K562 (cell line): ENCODE data around the gene TRIM25. TPM values are rescaled to one million over a fixed set of nuclear protein-coding genes. Genes with fewer than 3 reads are reported as not detected.

Experiments used
- CREM ChIP-seq: IDR thresholded peaks from 2 replicates; pipeline ENCODE4 v1.6.1; 2014; ENCODE audit warnings: antibody characterized with exemption, low read depth
- KAT7 ChIP-seq: sonication (generic); formaldehyde crosslinking; IDR thresholded peaks from 2 replicates; pipeline ENCODE4 v1.8.0; 2022; ENCODE audit warnings: missing genetic modification reagents, mild to moderate bottlenecking, borderline replicate concordance
- MYBL2 ChIP-seq, 2 experiments: fragments of 450-650 bp in 1 of 2; sonication (generic) in 1 of 2; formaldehyde crosslinking in 1 of 2; IDR thresholded peaks; 2 replicates each; pipeline versions ENCODE4 v1.6.1 to v1.8.1; 2017 to 2022; ENCODE audit warnings: borderline replicate concordance in 1 of 2, inconsistent platforms in 1 of 2, low read depth in 1 of 2, mild to moderate bottlenecking in 1 of 2, missing genetic modification reagents in 1 of 2, moderate library complexity in 1 of 2
- NFE2L1 ChIP-seq: fragments of 450-650 bp; IDR thresholded peaks from 2 replicates; pipeline ENCODE4 v1.6.1; 2016; ENCODE audit warnings: missing genetic modification characterization, low read depth, mild to moderate bottlenecking, missing compliant biosample characterization, moderate library complexity, borderline replicate concordance
- POLR2A ChIP-seq: fragments of 450-650 bp; conservative IDR thresholded peaks from 2 replicates; pipeline ENCODE4 v1.6.1; 2016
- SMARCA5 ChIP-seq: fragments of 450-650 bp; IDR thresholded peaks from 2 replicates; pipeline ENCODE4 v1.6.1; 2016
- TCFL5 ChIP-seq: fragments of 250-450 bp; sonication (Bioruptor Pico); conservative IDR thresholded peaks from 2 replicates; pipeline ENCODE4 v1.6.1; 2021; ENCODE audit warnings: mild to moderate bottlenecking, moderate library complexity, matching md5 sums
- ZNF224 ChIP-seq: sonication (generic); formaldehyde crosslinking; IDR thresholded peaks from 2 replicates; pipeline ENCODE4 v1.8.0; 2022; ENCODE audit warnings: mild to moderate bottlenecking, missing genetic modification reagents
- ZNF311 ChIP-seq: fragments of 250-450 bp; sonication (Bioruptor Pico); IDR thresholded peaks from 2 replicates; pipeline ENCODE4 v1.4.0; 2020; ENCODE audit warnings: mild to moderate bottlenecking, moderate library complexity
- ZNF785 ChIP-seq: fragments of 250-450 bp; sonication (Bioruptor Pico); IDR thresholded peaks from 2 replicates; pipeline ENCODE4 v1.4.0; 2020; ENCODE audit warnings: mild to moderate bottlenecking
- polyA plus RNA-seq, 8 experiments: library from polyadenylated mRNA; depleted of rRNA in 4 of 8; stranded (reverse) in 5 of 8; unstranded in 3 of 8; fragments of >200 nt; fragmentation: Nextera tagmentation in 2 of 8; fragmentation: Illumina TruSeq in 1 of 8; extraction: Ambion mirVana in 2 of 8; extraction: Trizol in 1 of 8; gene quantifications; 2 replicates each; pipeline versions ENCODE4 v1.2.1 to v1.2.3, GENCODE V29; 2011 to 2014; ENCODE audit warnings: inconsistent platforms in 1 of 8, missing spikeins in 1 of 8
- total RNA-seq, 7 experiments: library from RNA; depleted of rRNA in 6 of 7; stranded (reverse); fragments of >200 nt in 6 of 7; fragmentation: Illumina TruSeq in 2 of 7; extraction: Trizol in 2 of 7; gene quantifications; 2 replicates each; pipeline versions ENCODE4 v1.2.1 to v1.2.3, GENCODE V29; 2011 to 2021; ENCODE audit warnings: low replicate concordance in 1 of 7
- TF ChIP-seq, protein P1 (sequence below): fragments of 200-800 bp; sonication (Bioruptor generic); IDR thresholded peaks from 2 replicates; pipeline ENCODE4 v1.6.1; 2017; ENCODE audit warnings: missing genetic modification characterization, missing compliant biosample characterization
- TF ChIP-seq, protein P2 (sequence below): sonication (generic); formaldehyde crosslinking; IDR thresholded peaks from 2 replicates; pipeline ENCODE4 v1.8.0; 2022; ENCODE audit warnings: mild to moderate bottlenecking, missing genetic modification reagents
- TF ChIP-seq, protein P3 (sequence below), 2 experiments: fragments of 450-650 bp; formaldehyde crosslinking in 1 of 2; IDR thresholded peaks; 2 replicates each; pipeline versions ENCODE4 v1.4.0 to v1.6.1; 2014 to 2020; ENCODE audit warnings: mild to moderate bottlenecking in 2 of 2, borderline replicate concordance in 1 of 2, low read depth in 1 of 2

Gene TRIM25
- total and polyA plus RNA-seq, 9 of the 15 experiments (the other 6 are each of a cell fraction or from before 2014, with no cell fraction given): 5.9 to 49.5 (median 24.5) TPM

DNA sequence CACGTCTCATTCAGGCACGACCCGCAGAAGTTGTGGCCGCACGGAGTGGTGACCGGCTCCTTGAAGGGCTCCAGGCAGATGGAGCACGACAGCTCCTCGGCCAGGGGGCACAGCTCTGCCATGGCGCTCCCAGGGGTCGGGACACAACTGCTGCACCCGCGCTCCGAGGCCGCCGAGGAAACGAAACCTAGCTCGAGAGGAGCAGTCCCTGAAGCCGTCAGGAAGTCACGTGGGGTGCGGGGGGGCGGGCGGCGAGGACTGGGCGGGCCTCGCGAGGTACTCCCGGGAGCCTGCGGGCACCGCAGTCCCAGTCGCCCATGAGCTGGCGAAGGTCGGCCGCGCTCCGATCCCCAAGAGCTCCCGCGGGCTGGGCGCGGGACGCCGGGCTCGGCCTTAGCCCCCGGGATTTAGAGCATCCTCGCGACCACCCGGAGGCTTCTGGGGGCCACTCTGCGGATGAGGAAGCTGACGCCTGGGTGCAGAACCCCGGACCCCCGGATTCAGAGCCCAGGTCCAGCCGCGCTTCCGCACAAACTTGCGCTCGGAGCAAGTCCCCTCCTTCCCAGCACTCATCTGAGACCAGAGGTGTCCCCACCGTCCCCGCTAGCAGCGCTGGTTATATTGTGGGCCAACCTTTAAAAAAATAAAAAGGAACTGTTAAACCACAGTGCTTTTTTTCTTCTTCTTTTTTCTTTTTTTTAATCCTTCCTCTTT, at the start of gene TRIM25 (continued):
- TF ChIP-seq ZNF224 (CRISPR knock-in tag) (no peak; the same call in 1 of the 2 replicates), NFE2L1 (tag) (no peak), CREM (peak; percentile 28; the same call in 1 of the 2 replicates), MYBL2 (IDR thresholded peaks at IDR 0.05; ENCODE audit: low read depth) (no peak), MYBL2 (CRISPR knock-in tag; IDR thresholded peaks at IDR 0.05; ENCODE audit: borderline replicate concordance) (no peak), ZNF311 (CRISPR knock-in tag) (no peak), TCFL5 (CRISPR knock-in tag) (no peak), POLR2A (peak; percentile 99), SMARCA5 (no peak), ZNF785 (CRISPR knock-in tag) (no peak), KAT7 (peak; percentile 74; the same call in 1 of the 2 replicates)
- TF ChIP-seq, protein P1, sequence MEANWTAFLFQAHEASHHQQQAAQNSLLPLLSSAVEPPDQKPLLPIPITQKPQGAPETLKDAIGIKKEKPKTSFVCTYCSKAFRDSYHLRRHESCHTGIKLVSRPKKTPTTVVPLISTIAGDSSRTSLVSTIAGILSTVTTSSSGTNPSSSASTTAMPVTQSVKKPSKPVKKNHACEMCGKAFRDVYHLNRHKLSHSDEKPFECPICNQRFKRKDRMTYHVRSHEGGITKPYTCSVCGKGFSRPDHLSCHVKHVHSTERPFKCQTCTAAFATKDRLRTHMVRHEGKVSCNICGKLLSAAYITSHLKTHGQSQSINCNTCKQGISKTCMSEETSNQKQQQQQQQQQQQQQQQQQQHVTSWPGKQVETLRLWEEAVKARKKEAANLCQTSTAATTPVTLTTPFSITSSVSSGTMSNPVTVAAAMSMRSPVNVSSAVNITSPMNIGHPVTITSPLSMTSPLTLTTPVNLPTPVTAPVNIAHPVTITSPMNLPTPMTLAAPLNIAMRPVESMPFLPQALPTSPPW (CRISPR knock-in tag): peak; percentile 94
- TF ChIP-seq, protein P2, sequence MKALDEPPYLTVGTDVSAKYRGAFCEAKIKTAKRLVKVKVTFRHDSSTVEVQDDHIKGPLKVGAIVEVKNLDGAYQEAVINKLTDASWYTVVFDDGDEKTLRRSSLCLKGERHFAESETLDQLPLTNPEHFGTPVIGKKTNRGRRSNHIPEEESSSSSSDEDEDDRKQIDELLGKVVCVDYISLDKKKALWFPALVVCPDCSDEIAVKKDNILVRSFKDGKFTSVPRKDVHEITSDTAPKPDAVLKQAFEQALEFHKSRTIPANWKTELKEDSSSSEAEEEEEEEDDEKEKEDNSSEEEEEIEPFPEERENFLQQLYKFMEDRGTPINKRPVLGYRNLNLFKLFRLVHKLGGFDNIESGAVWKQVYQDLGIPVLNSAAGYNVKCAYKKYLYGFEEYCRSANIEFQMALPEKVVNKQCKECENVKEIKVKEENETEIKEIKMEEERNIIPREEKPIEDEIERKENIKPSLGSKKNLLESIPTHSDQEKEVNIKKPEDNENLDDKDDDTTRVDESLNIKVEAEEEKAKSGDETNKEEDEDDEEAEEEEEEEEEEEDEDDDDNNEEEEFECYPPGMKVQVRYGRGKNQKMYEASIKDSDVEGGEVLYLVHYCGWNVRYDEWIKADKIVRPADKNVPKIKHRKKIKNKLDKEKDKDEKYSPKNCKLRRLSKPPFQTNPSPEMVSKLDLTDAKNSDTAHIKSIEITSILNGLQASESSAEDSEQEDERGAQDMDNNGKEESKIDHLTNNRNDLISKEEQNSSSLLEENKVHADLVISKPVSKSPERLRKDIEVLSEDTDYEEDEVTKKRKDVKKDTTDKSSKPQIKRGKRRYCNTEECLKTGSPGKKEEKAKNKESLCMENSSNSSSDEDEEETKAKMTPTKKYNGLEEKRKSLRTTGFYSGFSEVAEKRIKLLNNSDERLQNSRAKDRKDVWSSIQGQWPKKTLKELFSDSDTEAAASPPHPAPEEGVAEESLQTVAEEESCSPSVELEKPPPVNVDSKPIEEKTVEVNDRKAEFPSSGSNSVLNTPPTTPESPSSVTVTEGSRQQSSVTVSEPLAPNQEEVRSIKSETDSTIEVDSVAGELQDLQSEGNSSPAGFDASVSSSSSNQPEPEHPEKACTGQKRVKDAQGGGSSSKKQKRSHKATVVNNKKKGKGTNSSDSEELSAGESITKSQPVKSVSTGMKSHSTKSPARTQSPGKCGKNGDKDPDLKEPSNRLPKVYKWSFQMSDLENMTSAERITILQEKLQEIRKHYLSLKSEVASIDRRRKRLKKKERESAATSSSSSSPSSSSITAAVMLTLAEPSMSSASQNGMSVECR (CRISPR knock-in tag): peak; percentile 62; the same call in 1 of the 2 replicates
- TF ChIP-seq, protein P3, sequence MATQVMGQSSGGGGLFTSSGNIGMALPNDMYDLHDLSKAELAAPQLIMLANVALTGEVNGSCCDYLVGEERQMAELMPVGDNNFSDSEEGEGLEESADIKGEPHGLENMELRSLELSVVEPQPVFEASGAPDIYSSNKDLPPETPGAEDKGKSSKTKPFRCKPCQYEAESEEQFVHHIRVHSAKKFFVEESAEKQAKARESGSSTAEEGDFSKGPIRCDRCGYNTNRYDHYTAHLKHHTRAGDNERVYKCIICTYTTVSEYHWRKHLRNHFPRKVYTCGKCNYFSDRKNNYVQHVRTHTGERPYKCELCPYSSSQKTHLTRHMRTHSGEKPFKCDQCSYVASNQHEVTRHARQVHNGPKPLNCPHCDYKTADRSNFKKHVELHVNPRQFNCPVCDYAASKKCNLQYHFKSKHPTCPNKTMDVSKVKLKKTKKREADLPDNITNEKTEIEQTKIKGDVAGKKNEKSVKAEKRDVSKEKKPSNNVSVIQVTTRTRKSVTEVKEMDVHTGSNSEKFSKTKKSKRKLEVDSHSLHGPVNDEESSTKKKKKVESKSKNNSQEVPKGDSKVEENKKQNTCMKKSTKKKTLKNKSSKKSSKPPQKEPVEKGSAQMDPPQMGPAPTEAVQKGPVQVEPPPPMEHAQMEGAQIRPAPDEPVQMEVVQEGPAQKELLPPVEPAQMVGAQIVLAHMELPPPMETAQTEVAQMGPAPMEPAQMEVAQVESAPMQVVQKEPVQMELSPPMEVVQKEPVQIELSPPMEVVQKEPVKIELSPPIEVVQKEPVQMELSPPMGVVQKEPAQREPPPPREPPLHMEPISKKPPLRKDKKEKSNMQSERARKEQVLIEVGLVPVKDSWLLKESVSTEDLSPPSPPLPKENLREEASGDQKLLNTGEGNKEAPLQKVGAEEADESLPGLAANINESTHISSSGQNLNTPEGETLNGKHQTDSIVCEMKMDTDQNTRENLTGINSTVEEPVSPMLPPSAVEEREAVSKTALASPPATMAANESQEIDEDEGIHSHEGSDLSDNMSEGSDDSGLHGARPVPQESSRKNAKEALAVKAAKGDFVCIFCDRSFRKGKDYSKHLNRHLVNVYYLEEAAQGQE (IDR thresholded peaks at IDR 0.05; ENCODE audit: borderline replicate concordance): peak; percentile 73
- TF ChIP-seq, protein P3 (CRISPR knock-in tag; IDR thresholded peaks at IDR 0.05; ENCODE audit: low read depth): peak; percentile 58
